HuH-7.5 (cell line): ENCODE data around the gene FHIT.

Source experiments
- DNase-seq: peaks from one replicate; pipeline ENCODE4 v3.0.0; 2011; ENCODE audit warnings: low spot score

The FHIT gene

GRCh38 chr3:59996056-59996455 is 1255.2 kb downstream of the FHIT start:
- no peak for DNase-seq

- no peak for DNase-seq
These were observed 1255.7 kb downstream of the FHIT start for GRCh38 chr3:59995563-59995962.

- DNase-seq = no peak
These were observed 1256.4 kb downstream of the FHIT start for GRCh38 chr3:59994732-59995304.

- DNase-seq = no peak
These were observed 1258.7 kb downstream of the FHIT start for GRCh38 chr3:59992578-59992977.

GRCh38 chr3:59990915-59991314 is 1260.3 kb downstream of the FHIT start:
- DNase-seq = no peak

GRCh38 chr3:59982510-59982909 is 1268.7 kb downstream of the FHIT start:
- no peak for DNase-seq

- DNase-seq = no peak
These were observed 1269.9 kb downstream of the FHIT start for GRCh38 chr3:59981377-59981776.

- no peak for DNase-seq
These were observed 1270.7 kb downstream of the FHIT start for GRCh38 chr3:59980576-59980975.

GRCh38 chr3:59979542-59979941 is 1271.7 kb downstream of the FHIT start:
- DNase-seq = no peak

GRCh38 chr3:59978979-59979378 is 1272.3 kb downstream of the FHIT start:
- DNase-seq = no peak

GRCh38 chr3:59970796-59971195 is 1280.5 kb downstream of the FHIT start:
- DNase-seq = no peak

- DNase-seq = no peak
These were observed 1280.9 kb downstream of the FHIT start for GRCh38 chr3:59970376-59970775.

- no peak for DNase-seq
These were observed 1282.7 kb downstream of the FHIT start for GRCh38 chr3:59968513-59969045.

- no peak for DNase-seq
These were observed 1287.6 kb downstream of the FHIT start for GRCh38 chr3:59963676-59964075.

GRCh38 chr3:59957150-59957549 is 1294.1 kb downstream of the FHIT start:
- no peak for DNase-seq

- no peak for DNase-seq
These were observed 1298.1 kb downstream of the FHIT start for GRCh38 chr3:59953104-59953503.

- DNase-seq = no peak
These were observed 1301.9 kb downstream of the FHIT start for GRCh38 chr3:59949311-59949710.

GRCh38 chr3:59946401-59946800 is 1304.9 kb downstream of the FHIT start:
- DNase-seq = no peak

GRCh38 chr3:59940718-59941117 is 1310.5 kb downstream of the FHIT start:
- DNase-seq = no peak

- no peak for DNase-seq
These were observed 1311.3 kb downstream of the FHIT start for GRCh38 chr3:59939826-59940426.

GRCh38 chr3:59938828-59939227 is 1312.4 kb downstream of the FHIT start:
- no peak for DNase-seq

- DNase-seq = no peak
These were observed 1314.1 kb downstream of the FHIT start for GRCh38 chr3:59937201-59937600.

- no peak for DNase-seq
These were observed 1314.8 kb downstream of the FHIT start for GRCh38 chr3:59936472-59936871.

- DNase-seq = no peak
These were observed 1316.2 kb downstream of the FHIT start for GRCh38 chr3:59935025-59935424.
